ENCODE data around the gene TWF2. TPM values are rescaled to one million over a fixed set of nuclear protein-coding genes. Genes with fewer than 3 reads are reported as not detected.

Gene TWF2
- total and polyA plus RNA-seq, 9 of the 15 experiments (the other 6 are each of a cell fraction or from before 2014, with no cell fraction given): 0.11 to 61.9 (median 29.7) TPM

- TF ChIP-seq SMAD4 (CRISPR knock-in tag; conservative IDR thresholded peaks at IDR 0.05) (peak; percentile 61; the same call in 1 of the 2 replicates), YY1 (IDR thresholded peaks at IDR 0.05; ENCODE audit: borderline replicate concordance in 1 of 3, control insufficient read depth in 1 of 3, extremely low read depth in 1 of 3, insufficient read depth in 3 of 3, insufficient read length in 1 of 3, insufficient replicate concordance in 2 of 3, low read depth in 1 of 3, low read length in 2 of 3) (peak; percentile 17 to 82 (median 69)), CGGBP1 (CRISPR knock-in tag; IDR thresholded peaks at IDR 0.05) (no peak), PHB (CRISPR knock-in tag; IDR thresholded peaks at IDR 0.05) (peak; percentile 63; the same call in 1 of the 2 replicates), MAZ (CRISPR knock-in tag; conservative IDR thresholded peaks at IDR 0.05 in 1 of 2, IDR thresholded peaks at IDR 0.05 in 1 of 2) (0 out of 4 replicates have a peak, but pooled peaks have one; percentile 19 to 33), MEIS2 (IDR thresholded peaks at IDR 0.05; ENCODE audit: partially characterized antibody) (peak; percentile 92), JUND (IDR thresholded peaks at IDR 0.05; ENCODE audit: borderline replicate concordance, low read depth, low read length) (peak; percentile 15; the same call in 1 of the 2 replicates), JUND (tag; IDR thresholded peaks at IDR 0.05; ENCODE audit: borderline replicate concordance, low read depth, low read length) (no peak)
- TF ChIP-seq, protein P1, sequence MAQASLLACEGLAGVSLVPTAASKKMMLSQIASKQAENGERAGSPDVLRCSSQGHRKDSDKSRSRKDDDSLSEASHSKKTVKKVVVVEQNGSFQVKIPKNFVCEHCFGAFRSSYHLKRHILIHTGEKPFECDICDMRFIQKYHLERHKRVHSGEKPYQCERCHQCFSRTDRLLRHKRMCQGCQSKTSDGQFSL (CRISPR knock-in tag; IDR thresholded peaks at IDR 0.05): peak; percentile 81; the same call in 1 of the 2 replicates
- TF ChIP-seq, protein P1 (tag; IDR thresholded peaks at IDR 0.05): peak in 1 of 2 experiments; percentile 60; a peak in 2 of 4 replicates
- TF ChIP-seq, protein P2, sequence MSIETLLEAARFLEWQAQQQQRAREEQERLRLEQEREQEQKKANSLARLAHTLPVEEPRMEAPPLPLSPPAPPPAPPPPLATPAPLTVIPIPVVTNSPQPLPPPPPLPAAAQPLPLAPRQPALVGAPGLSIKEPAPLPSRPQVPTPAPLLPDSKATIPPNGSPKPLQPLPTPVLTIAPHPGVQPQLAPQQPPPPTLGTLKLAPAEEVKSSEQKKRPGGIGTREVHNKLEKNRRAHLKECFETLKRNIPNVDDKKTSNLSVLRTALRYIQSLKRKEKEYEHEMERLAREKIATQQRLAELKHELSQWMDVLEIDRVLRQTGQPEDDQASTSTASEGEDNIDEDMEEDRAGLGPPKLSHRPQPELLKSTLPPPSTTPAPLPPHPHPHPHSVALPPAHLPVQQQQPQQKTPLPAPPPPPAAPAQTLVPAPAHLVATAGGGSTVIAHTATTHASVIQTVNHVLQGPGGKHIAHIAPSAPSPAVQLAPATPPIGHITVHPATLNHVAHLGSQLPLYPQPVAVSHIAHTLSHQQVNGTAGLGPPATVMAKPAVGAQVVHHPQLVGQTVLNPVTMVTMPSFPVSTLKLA (conservative IDR thresholded peaks at IDR 0.05): peak; percentile 11 to 53; a peak in 2 of 4 replicates
- TF ChIP-seq, protein P3, sequence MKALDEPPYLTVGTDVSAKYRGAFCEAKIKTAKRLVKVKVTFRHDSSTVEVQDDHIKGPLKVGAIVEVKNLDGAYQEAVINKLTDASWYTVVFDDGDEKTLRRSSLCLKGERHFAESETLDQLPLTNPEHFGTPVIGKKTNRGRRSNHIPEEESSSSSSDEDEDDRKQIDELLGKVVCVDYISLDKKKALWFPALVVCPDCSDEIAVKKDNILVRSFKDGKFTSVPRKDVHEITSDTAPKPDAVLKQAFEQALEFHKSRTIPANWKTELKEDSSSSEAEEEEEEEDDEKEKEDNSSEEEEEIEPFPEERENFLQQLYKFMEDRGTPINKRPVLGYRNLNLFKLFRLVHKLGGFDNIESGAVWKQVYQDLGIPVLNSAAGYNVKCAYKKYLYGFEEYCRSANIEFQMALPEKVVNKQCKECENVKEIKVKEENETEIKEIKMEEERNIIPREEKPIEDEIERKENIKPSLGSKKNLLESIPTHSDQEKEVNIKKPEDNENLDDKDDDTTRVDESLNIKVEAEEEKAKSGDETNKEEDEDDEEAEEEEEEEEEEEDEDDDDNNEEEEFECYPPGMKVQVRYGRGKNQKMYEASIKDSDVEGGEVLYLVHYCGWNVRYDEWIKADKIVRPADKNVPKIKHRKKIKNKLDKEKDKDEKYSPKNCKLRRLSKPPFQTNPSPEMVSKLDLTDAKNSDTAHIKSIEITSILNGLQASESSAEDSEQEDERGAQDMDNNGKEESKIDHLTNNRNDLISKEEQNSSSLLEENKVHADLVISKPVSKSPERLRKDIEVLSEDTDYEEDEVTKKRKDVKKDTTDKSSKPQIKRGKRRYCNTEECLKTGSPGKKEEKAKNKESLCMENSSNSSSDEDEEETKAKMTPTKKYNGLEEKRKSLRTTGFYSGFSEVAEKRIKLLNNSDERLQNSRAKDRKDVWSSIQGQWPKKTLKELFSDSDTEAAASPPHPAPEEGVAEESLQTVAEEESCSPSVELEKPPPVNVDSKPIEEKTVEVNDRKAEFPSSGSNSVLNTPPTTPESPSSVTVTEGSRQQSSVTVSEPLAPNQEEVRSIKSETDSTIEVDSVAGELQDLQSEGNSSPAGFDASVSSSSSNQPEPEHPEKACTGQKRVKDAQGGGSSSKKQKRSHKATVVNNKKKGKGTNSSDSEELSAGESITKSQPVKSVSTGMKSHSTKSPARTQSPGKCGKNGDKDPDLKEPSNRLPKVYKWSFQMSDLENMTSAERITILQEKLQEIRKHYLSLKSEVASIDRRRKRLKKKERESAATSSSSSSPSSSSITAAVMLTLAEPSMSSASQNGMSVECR (CRISPR knock-in tag; IDR thresholded peaks at IDR 0.05): peak; percentile 40; the same call in 1 of the 2 replicates
Observed at GRCh38 chr3:52238761-52239701, at the start of gene TWF2 (continued).

Data from K562 (cell line).